HEK293 (cell line): ENCODE measurements around the gene TMEM140.

Source experiments
- CTCF ChIA-PET: fragments of 350-600 bp; formaldehyde crosslinking; extraction: SDS; loops from one replicate; lab custom pipeline; 2021; ENCODE audit warnings: antibody characterized with exemption; lab: Yijun Ruan, JAX
- POLR2A ChIA-PET: fragments of 300-600 bp; formaldehyde crosslinking; extraction: SDS; loops from one replicate; lab custom pipeline; 2020; ENCODE audit warnings: antibody characterized with exemption, inconsistent platforms; lab: Yijun Ruan, JAX
- H3K27ac ChIP-seq: fragments of 200-500 bp; sonication (Bioruptor generic); 2 replicates; pipeline ENCODE4 v1.5.1; 2014; ENCODE audit warnings: low read depth, low read length, control low read depth, inconsistent platforms; ENCODE audit errors: extremely low read depth
- H3K36me3 ChIP-seq, 2 experiments: fragments of 200-500 bp in 1 of 2; sonication (Bioruptor generic) in 1 of 2; 1 replicate in 1 of 2; 2 replicates in 1 of 2; pipeline ENCODE4 v1.5.1; 2014 to 2017; ENCODE audit warnings: inconsistent platforms in 2 of 2, low read length in 2 of 2; ENCODE audit not compliant: control insufficient read depth in 2 of 2, insufficient read depth in 1 of 2
- H3K4me1 ChIP-seq: fragments of 200-500 bp; sonication (Bioruptor generic); 2 replicates; pipeline ENCODE4 v1.5.1; 2014; ENCODE audit warnings: mild to moderate bottlenecking, low read length, inconsistent platforms; ENCODE audit not compliant: control insufficient read depth, insufficient read depth
- H3K4me3 ChIP-seq: 2 replicates; pipeline ENCODE4 v1.5.1; 2011; ENCODE audit warnings: low read depth, mild to moderate bottlenecking, control low read depth, low read length, moderate library complexity
- H3K9me3 ChIP-seq: fragments of 200-500 bp; sonication (Bioruptor generic); 2 replicates; pipeline ENCODE4 v1.5.1; 2014; ENCODE audit warnings: low read depth, low read length, inconsistent platforms; ENCODE audit not compliant: control insufficient read depth, insufficient read depth
- FEZF1 ChIP-seq: fragments of 450-650 bp; formaldehyde crosslinking; IDR thresholded peaks from 2 replicates; pipeline ENCODE4 v1.5.1; 2016; ENCODE audit warnings: missing biosample characterization, missing genetic modification characterization
- GLIS1 ChIP-seq: fragments of 450-650 bp; formaldehyde crosslinking; IDR thresholded peaks from 2 replicates; pipeline ENCODE4 v1.5.1; 2016; ENCODE audit warnings: missing biosample characterization, missing genetic modification characterization
- IKZF3 ChIP-seq: fragments of 450-650 bp; IDR thresholded peaks from 2 replicates; pipeline ENCODE4 v1.5.0; 2018; ENCODE audit warnings: missing biosample characterization, mild to moderate bottlenecking, missing genetic modification characterization, moderate library complexity
- OVOL3 ChIP-seq: fragments of 450-650 bp; formaldehyde crosslinking; IDR thresholded peaks from 2 replicates; pipeline ENCODE4 v1.5.1; 2016; ENCODE audit warnings: missing biosample characterization, missing genetic modification characterization
- PATZ1 ChIP-seq: fragments of 450-650 bp; formaldehyde crosslinking; IDR thresholded peaks from 2 replicates; pipeline ENCODE4 v1.5.1; 2016; ENCODE audit warnings: missing biosample characterization, missing genetic modification characterization
- SCRT1 ChIP-seq: fragments of 450-650 bp; formaldehyde crosslinking; IDR thresholded peaks from 2 replicates; pipeline ENCODE4 v1.5.1; 2016; ENCODE audit warnings: missing biosample characterization, missing genetic modification characterization, borderline replicate concordance
- SCRT2 ChIP-seq: fragments of 450-650 bp; formaldehyde crosslinking; IDR thresholded peaks from 2 replicates; pipeline ENCODE4 v1.5.1; 2016; ENCODE audit warnings: missing biosample characterization, missing genetic modification characterization
- ZBTB20 ChIP-seq: fragments of 450-650 bp; formaldehyde crosslinking; IDR thresholded peaks from 2 replicates; pipeline ENCODE4 v1.5.1; 2016; ENCODE audit warnings: missing biosample characterization, missing genetic modification characterization
- ZBTB44 ChIP-seq: fragments of 450-650 bp; IDR thresholded peaks from 2 replicates; pipeline ENCODE4 v1.5.1; 2018; ENCODE audit warnings: missing biosample characterization, mild to moderate bottlenecking, missing genetic modification characterization
- ZFP37 ChIP-seq: fragments of 450-650 bp; formaldehyde crosslinking; IDR thresholded peaks from 2 replicates; pipeline ENCODE4 v1.5.1; 2016; ENCODE audit warnings: missing biosample characterization, missing genetic modification characterization
- ZFP41 ChIP-seq: fragments of 450-650 bp; formaldehyde crosslinking; IDR thresholded peaks from 2 replicates; pipeline ENCODE4 v1.5.1; 2016; ENCODE audit warnings: missing biosample characterization, missing genetic modification characterization, borderline replicate concordance
- ZNF18 ChIP-seq: fragments of 450-650 bp; formaldehyde crosslinking; IDR thresholded peaks from 2 replicates; pipeline ENCODE4 v1.5.1; 2016; ENCODE audit warnings: missing biosample characterization, missing genetic modification characterization
- ZNF449 ChIP-seq: fragments of 450-650 bp; formaldehyde crosslinking; IDR thresholded peaks from 2 replicates; pipeline ENCODE4 v1.5.1; 2017; ENCODE audit warnings: missing biosample characterization, mild to moderate bottlenecking, missing genetic modification characterization, moderate library complexity
- ZNF518A ChIP-seq: fragments of 450-650 bp; formaldehyde crosslinking; conservative IDR thresholded peaks from 2 replicates; pipeline ENCODE4 v1.5.1; 2016; ENCODE audit warnings: low read depth, missing biosample characterization, missing genetic modification characterization
- ZNF660 ChIP-seq: fragments of 450-650 bp; IDR thresholded peaks from 2 replicates; pipeline ENCODE4 v1.5.1; 2018; ENCODE audit warnings: missing biosample characterization, mild to moderate bottlenecking, missing genetic modification characterization
- ZNF704 ChIP-seq: fragments of 450-650 bp; formaldehyde crosslinking; IDR thresholded peaks from 2 replicates; pipeline ENCODE4 v1.5.1; 2016; ENCODE audit warnings: missing biosample characterization, missing genetic modification characterization
- ZNF843 ChIP-seq: fragments of 450-650 bp; formaldehyde crosslinking; IDR thresholded peaks from 2 replicates; pipeline ENCODE4 v1.5.1; 2016; ENCODE audit warnings: missing biosample characterization, missing genetic modification characterization

Gene TMEM140

GRCh38 chr7:135208102-135208793, 60.4 kb downstream of the TMEM140 start (continued):
- TF ChIP-seq ZBTB44 (tag by site-specific recombination) (peak; percentile 13; the same call in 1 of the 2 replicates), ZNF449 (tag by site-specific recombination) (no peak), ZFP41 (tag by site-specific recombination) (no peak), PATZ1 (tag by site-specific recombination) (0 out of 2 replicates have a peak, but pooled peaks have one; percentile 39), ZNF18 (tag by site-specific recombination) (no peak), FEZF1 (tag by site-specific recombination) (peak; percentile 45), ZNF704 (tag by site-specific recombination) (no peak), OVOL3 (no peak), IKZF3 (tag by site-specific recombination) (peak; percentile 54; the same call in 1 of the 2 replicates), ZFP37 (tag by site-specific recombination) (no peak), ZNF843 (tag by site-specific recombination) (0 out of 2 replicates have a peak, but pooled peaks have one; percentile 44), ZNF660 (tag by site-specific recombination) (0 out of 2 replicates have a peak, but pooled peaks have one; percentile 40), GLIS1 (tag by site-specific recombination) (no peak)
- TF ChIP-seq, all 188 proteins: peak for 24

- peaks cover 0 to 25% of the 10 kb centered on the region in 2 experiments; a peak in 2 of 3 replicates for H3K36me3 ChIP-seq
- ChIA-PET CTCF (no interaction called here), POLR2A (no interaction called here)
- no peak overlapping the region for H3K4me3 ChIP-seq
- H3K4me1 ChIP-seq: peaks cover 7% of the 10 kb centered on the region
- no peak overlapping the region for H3K27ac ChIP-seq
- peak; percentile 64 for TF ChIP-seq ZBTB20 (tag by site-specific recombination)
- 0 out of 2 replicates have a peak, but pooled peaks have one; percentile 23 for TF ChIP-seq IKZF3 (tag by site-specific recombination)
- peak; percentile 52; the same call in 1 of the 2 replicates for TF ChIP-seq SCRT2 (tag by site-specific recombination)
- no peak for TF ChIP-seq ZNF518A (tag by site-specific recombination)
- 0 out of 2 replicates have a peak, but pooled peaks have one; percentile 10 for TF ChIP-seq SCRT1 (tag by site-specific recombination)
- TF ChIP-seq, all 188 proteins: peak for 4
- no peaks in the 10 kb centered on the region for H3K9me3 ChIP-seq
Observed at GRCh38 chr7:135209225-135209834, 61.5 kb downstream of the TMEM140 start.
